ENCODE results near the gene MYO5A. TPM values are rescaled to one million over a fixed set of nuclear protein-coding genes. Genes with fewer than 3 reads are reported as not detected.

Gene MYO5A
- total RNA-seq, 1 donor from 2014 or later: 7.4 TPM

DNA sequence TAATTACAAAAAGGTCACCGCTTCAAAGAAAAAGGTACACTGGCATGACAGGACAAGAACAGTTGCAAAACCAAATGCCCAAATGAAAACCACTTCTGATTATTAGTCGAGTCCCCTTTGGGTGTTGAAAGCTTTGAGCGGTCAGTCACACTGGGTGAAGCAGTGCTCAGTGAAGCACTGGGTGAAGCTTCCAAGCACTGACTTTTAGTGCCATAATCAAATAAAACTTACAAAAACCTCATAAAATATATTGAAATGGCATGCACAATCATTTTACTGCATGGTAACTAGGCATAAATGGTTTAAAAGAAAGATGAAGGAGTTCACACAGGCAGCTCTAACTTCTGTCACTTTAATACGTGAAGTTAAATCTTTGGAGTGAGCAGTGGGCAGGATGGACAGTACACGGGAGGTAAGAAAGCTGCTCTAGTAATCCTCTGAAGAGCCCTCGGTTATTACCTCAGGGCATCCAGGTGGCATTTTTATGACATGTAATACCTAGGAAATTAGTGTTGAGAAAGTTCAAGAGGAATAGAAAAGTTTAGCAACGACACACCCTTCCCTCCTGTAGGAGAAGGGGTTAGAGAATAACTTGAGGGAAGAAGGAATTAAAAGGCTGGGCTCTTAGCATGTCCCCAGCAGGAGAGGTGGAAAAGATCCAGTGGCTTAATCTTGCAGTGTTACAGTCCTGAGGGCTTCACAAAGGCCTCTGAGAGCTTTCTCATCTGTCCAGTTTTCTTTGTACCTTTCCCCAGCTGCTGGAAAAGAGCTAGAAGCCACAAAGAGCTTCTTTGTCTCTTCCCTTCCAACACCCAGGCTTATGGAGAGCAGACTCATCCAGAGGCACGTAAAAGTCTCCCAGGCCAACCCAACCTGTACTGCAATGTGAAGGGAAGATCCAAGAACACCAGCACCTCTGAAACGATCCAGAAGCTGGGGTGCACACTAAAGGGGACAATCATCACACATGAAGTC lies 168.2 kb downstream of the MYO5A start:
- intact Hi-C loops (cut with DNase I): no loop called here
- no peak for ATAC-seq (ENCODE audit: poor library complexity)
- DNase-seq: no peak

DNA sequence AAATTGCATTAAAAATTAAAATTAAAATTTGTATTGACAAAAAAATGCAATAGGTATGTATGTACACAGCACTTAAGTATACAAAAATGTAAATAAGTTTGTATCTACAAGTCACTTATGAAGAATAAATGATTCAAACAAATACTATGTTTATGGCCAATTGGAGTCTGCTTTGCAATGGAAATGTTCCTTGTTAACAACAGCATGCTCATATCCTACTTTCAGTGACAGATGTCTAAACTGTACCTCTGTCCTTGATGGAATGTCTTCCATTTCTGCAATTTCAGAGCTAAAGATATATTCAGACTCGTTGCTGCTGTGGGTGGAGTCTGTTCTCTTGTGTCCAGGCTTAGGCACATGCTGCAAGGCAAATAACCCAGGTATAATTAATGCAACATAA lies 169.0 kb downstream of the MYO5A start:
- no peak for ATAC-seq (ENCODE audit: poor library complexity)
- intact Hi-C loops (cut with DNase I): no loop called here
- DNase-seq: no peak

DNA sequence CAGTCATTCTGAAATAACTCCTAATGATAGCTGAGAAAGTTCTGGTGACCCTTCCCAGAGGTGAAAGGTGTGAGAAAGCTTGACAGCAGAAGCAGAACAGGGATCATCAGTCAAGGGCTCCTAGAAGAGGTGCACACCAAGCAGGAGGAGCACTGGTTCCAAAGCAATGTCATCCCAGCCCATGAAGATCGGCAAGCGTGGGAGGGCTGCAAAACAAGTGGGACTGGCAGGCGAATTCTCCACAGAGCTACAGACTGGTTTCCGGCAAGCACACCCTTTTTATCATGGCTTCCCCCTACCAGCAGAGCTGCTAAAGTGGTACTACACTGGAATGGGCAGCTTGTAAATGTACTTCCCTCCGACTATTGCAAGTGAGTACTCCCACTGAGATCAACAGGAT lies 170.7 kb downstream of the MYO5A start:
- intact Hi-C loops (cut with DNase I): no loop called here
- DNase-seq (no peak), ATAC-seq (ENCODE audit: poor library complexity) (no peak)

DNA sequence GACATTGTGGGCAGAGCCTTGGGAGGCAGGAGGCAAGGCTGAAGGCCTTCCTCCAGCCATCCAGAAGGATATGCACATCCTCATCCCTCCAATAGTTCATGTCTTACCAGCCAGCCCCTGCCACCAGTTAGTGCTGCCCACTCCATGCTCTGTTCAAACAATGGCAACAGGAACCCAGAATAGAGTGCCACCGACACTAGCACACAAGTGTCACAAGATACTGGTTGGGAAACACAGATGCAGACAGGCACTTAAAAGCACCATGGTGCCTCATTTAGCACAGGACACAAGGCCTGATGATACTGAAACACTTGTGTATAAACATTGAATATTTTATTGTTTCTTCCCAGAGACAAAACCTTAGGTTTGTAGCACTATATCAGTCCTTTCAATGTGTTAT lies 176.6 kb downstream of the MYO5A start:
- DNase-seq: no peak
- intact Hi-C loops (cut with DNase I): no loop called here
- ATAC-seq (ENCODE audit: poor library complexity): no peak

DNA sequence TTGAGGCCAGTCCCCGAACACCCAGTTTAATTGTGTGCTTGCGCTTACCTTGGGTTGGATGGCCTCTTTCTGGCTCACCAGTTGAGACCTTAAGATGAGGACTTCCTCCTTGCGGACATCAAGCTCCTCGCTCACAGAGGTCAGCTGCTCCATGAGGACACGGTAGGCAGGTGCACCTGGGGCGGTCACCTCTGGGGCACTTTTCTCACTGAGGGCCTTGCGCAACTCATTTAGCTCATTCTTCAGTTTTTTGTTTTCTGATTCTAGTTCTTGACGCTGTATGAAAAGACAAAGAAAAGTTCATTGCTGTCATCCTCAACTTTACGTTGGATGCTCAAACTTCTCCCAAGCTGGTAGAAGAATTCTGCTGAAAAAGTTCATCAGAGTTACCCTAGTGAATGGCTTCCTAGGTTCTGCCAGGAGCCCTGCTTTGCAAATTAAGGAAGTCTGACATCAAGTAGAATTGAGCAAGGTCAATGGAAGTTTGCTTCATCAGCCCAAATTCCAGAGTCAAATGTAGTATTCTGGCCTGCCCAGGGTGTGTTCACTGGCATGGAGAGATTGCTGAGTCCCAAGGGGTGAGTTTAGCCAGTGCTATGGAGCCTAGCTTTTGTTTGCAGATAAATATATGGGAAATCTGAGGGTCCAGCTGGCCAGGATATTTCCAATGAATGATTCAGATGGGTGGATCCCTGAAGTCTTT lies 177.3 kb downstream of the MYO5A start:
- intact Hi-C loops (cut with DNase I): no loop called here

DNA sequence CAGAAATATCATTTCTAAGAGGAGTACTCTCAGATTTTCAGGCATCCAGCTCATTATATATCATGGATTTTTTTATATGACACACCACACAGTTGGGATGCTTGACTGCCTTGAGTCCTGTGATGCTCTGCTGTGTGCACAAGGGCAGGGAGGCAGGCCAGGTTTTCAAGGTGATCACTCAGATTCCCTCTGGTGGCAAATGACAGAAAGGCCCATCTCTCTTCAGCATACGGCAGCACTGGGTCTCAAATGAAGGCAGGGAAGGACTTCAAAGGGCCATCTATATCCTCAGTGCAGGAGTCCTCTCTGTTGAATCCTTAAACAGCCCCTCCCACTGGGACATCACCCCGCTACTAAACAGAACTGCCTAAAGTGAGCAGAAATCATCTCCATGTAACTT lies 178.3 kb downstream of the MYO5A start:
- no peak for ATAC-seq (ENCODE audit: poor library complexity)
- intact Hi-C loops (cut with DNase I): no loop called here
- DNase-seq: no peak

More for the DNA sequence above, 177.3 kb downstream of the MYO5A start:
- DNase-seq (no peak), ATAC-seq (ENCODE audit: poor library complexity) (peak; percentile 38)

DNA sequence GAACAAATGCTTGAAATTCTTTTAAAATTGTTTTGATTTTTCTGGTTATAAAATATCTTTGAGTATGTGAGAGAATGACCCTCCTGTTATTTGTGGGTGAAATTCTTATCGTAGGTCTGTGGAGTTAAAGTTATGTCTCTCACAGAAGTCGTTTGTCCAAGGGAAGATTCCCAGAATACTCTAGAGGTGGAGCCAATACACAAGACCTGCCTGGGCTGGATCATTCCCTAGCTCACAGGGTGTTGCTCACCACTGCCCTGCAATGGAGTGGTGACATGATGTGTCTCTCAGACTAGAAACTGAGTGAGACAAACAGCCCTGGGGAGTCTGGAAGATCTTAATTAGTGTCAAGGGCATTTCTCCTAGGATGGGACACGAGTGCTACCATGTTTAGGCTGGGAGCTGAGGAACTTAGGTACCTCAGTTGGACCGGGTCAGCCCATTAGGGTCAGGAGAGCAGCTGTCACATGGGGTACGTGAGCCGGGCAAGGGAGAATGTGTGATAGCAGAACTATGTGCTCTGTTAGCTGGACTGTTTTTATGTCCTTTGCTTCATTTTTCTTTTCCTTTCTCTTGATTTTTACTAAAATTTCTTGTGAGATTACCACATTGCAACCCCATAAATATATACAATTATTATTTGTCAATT lies 179.5 kb downstream of the MYO5A start:
- peak; percentile 35 for ATAC-seq (ENCODE audit: poor library complexity)
- intact Hi-C loops (cut with DNase I): no loop called here

DNA sequence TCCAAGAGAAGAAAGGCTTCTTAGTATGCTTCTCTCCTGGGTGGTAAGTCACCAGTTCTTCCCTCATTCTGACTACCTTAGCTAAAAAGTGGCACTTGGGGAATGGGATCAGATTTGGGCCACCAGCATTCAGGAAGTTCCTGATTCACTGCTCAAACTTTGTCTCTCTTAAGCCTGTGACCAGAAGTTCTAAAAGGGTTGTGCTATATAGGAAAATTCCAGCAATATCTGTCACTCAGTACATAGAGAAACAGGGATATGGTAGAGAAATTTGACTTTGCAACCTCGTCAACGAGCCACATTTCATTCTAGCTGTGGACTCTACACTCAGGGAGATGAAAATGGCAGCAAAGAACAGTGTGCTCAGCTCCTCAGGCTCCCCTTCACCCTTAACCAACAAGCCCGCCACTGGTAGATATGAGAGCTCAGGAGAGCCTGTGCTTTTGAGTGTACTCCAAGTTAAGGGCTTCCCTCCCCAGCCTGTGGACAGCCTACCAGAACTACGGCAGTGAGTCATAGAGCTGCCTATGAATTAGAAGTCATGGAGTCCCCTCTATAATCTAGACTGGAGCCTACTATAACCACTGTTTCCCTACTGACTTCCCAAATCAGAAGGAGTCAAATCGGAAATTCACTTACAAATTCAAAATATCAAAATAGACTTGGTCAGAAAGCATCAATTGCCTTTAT lies 180.5 kb downstream of the MYO5A start:
- DNase-seq (no peak), ATAC-seq (ENCODE audit: poor library complexity) (peak; percentile 61)
- intact Hi-C loops (cut with DNase I): no loop called here

More for the DNA sequence above, 179.5 kb downstream of the MYO5A start:
- no peak for DNase-seq

DNA sequence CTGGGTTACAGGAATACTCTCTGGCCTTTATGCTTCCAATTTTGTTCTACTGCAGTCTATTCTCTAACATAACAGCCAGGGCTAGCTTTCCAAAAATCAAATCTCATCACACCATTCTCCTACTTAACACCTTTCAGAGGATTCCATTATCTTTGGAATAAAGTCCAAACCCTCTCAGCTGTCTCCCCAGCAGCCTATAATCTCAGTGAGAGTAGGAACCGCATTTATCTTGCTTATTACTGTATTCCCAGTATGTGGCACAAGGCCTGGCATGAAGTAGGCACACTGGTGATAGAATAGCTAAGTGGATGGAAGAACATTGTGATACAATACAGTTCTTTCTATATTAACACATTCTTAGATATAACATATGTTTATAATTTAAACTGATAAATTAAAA lies 184.1 kb downstream of the MYO5A start:
- intact Hi-C loops (cut with DNase I): no loop called here
- DNase-seq (no peak), ATAC-seq (ENCODE audit: poor library complexity) (peak; percentile 87)

DNA sequence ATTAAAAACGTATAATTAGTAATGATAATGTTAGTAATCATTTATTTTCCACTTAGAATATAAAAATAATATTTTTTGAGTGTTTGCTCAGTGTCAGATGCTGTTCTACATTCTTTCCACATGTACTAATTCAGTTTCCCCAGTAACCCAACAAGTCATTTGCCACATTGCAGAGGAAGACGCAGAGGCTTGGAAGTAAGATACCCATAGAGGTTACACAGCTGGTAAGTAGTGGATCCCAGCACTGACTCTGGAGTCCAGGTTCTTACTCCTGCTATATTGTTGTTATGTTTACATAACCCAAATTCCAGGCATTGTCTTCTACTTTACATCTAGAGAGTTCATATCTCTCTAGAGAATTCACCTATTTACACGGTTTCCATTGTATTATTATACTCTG lies 184.8 kb downstream of the MYO5A start:
- no peak for DNase-seq
- intact Hi-C loops (cut with DNase I): no loop called here
- no peak for ATAC-seq (ENCODE audit: poor library complexity)

DNA sequence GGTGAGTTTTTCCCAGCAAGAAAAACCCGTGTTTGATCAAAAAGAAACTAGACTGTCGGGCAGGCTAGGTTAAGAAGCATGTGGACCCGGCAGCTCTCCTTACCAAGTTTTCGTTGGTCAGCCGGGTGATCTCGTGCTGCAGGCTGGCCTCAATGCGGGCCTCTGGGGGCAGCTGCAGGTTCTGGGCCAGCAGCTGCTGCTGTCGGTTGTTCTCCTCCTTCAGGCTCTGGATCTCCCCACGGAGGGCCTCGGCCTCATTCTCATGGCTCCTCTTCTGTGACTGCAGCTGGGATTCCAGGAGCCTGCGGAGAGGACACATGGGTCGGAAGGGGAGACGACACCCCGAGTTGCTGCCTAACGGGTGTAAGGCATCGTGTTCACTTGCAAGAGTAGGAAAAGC lies 188.6 kb downstream of the MYO5A start:
- DNase-seq: no peak
- ATAC-seq (ENCODE audit: poor library complexity): no peak
- intact Hi-C loops (cut with DNase I): no loop called here

DNA sequence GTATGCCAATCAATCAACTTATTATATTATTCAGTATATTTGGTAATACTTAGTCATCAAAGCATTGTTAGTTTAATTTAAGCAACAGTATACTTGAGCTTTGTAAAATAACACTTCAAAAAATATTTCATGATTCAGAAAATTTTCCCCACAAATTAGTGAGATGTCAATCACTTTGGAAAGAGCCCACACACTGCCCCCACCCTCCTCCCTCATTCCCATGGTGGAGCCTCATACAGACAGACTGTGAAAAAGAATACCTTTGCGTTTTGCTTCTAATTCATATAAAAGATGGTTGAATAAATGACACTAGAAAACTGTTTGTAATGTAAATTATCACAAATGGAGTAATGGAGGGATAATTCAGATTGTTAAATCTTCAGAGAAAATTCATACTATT lies 189.8 kb downstream of the MYO5A start:
- ATAC-seq (ENCODE audit: poor library complexity) (no peak), DNase-seq (no peak)
- intact Hi-C loops (cut with DNase I): no loop called here

DNA sequence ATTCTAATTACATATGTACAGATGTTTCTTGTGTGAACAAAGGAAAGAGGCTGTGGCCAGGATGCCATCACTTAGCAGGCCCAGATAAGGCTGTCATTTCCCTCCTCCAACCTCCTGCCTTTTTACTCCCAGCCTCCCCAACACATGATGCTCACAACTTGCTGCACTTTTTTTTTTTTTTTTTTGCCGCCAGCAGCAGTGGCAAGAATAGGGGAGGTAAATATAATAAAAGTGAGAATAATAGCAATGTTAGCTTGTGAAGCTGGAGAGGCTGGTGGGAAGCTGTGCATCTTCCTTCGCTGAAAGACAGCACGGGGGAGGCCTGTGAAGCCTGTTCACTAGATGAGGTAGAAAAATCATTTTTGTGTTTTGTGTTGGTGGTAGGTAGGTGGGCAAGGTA lies 190.6 kb downstream of the MYO5A start:
- DNase-seq (no peak), ATAC-seq (ENCODE audit: poor library complexity) (peak; percentile 63)
- intact Hi-C loops (cut with DNase I): no loop called here

DNA sequence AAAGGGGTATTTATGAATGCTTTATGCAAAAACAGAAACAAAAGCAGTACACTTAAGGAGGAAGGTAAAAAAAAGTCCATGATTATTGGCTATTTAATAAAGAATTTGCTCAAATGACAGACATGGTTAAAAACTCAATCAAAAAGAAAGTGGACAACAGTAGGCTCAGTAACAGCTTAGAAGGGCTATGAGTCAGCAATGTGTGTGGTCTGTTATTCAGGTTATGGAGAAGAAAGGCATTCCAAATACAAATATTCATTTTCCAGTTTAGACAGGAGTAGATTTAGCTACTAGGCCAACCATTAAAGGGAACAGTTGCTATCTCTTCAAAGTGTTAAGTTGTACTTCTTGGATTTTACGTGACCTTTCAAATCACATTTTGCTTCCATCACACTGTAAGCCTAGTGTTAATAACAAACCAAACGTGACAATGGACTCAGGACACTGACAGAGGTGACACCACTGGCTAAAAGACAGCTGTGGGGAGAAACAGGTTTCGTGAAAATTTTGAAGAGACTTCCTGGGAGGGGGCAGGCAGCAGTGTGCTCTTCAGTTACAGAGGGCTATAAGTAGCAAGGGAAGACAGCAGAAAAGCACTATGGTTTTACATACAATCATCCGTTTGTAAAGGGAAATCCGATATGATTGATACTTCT lies 191.4 kb downstream of the MYO5A start:
- ATAC-seq (ENCODE audit: poor library complexity) (peak; percentile 61), DNase-seq (no peak)
- intact Hi-C loops (cut with DNase I): no loop called here

DNA sequence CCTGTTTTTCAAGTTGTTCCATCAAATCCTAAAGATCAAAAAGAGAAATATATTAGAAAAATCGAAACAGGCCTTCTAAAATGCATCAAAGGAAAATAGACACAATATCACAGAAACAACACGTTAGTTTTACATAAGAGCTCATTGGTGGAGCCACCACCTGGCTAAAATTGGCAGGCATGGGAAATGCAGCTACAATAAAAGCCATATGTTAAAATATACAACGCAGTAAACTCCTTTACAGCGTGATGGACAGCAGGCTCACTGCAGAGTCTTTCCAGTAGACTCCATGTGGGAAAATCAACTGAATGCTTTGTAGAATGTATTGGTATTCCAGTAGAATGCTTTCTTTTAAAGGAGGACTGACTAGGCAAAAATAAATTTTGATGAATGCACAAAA lies 192.2 kb downstream of the MYO5A start:
- intact Hi-C loops (cut with DNase I): no loop called here
- ATAC-seq (ENCODE audit: poor library complexity) (no peak), DNase-seq (no peak)

DNA sequence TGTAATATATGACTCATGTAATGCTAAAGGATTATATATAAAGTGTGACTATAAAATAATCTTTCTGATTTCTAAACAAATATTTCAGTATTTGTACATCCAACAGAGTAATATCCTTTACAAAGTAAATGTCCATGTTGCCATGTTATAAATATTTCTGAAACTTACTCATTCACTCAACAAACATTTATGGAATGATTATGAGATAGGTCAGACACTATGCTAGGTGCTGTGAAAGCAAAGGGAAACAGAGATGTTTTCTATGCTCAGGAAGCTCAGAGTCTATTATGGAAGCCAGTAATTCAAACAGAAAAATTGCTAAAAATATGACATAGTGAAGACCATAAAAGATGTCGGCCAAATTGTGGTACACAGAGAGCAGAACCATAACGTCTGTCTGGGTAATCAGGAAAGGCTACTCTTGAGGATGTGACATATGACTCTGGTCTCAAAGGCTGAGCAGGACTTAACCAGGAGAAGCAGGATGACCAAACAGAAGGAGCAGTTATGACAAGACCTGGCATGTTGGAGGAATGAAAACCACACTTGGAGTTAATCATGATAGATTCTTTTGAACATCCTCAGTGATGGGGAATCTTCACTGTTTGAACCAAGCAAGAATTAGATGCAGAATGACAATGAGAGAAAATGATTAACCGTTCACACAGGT lies 194.1 kb downstream of the MYO5A start:
- no peak for ATAC-seq (ENCODE audit: poor library complexity)
- DNase-seq: no peak
- intact Hi-C loops (cut with DNase I): no loop called here

DNA sequence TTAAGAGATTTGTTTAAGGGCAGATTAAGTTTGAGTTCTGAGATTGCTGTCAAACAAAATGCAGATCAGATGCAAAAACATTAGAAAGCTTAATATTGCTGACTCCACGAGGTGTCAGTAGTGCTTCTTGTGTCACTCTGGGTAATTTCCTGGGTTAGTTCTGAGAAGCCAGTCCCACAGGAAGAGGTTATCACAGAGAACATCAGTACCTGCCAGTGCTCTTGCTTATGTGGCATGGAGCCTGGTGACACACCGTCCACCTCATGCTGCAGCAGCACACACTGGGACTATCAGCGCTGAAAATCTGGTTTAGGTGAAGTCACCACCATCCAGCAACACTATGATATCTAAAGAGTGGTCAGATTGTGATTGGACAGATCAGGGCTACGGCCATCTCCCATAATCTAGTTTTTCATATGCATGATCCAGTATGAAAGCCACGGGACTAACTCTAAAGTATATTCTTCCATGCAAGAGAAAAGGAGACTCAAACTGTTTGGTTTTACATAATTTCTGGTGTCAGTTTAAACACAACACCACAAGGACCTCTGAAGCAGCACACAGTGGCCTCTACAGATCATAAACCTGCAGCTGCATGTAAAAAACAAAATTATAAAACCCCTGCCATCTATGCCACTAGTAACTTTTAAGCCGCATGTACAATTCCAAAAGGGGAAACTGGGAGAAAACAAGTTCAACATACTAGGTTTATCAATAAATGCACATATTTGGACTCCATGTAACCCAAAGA lies 197.0 kb downstream of the MYO5A start:
- ATAC-seq (ENCODE audit: poor library complexity) (peak; percentile 60), DNase-seq (no peak)
- intact Hi-C loops (cut with DNase I): no loop called here
